Renal cortex interstitium (tissue), 11 donors: ENCODE measurements around the gene GLI1. TPM values are rescaled to one million over a fixed set of nuclear protein-coding genes. Genes with fewer than 3 reads are reported as not detected.
"Not testable (repeated sequence)": the region's sequence is repeated elsewhere in the genome, so short reads cannot be mapped to it uniquely, and the experiment has no call there.

Experiments
- DNase-seq, 11 donors: peaks; one replicate each; pipeline ENCODE4 v3.0.0-alpha.2; 2013; ENCODE audit warnings: low read depth in 9 of 11, low spot score in 4 of 11; ENCODE audit errors: extremely low read depth in 1 of 11
- polyA plus RNA-seq, 3 donors: library from polyadenylated mRNA; unstranded; fragments of 120-200 nt; gene quantifications; one replicate each; pipeline ENCODE4 v1.2.1, GENCODE V29; 2013; ENCODE audit not compliant: insufficient read length in 3 of 3

Gene GLI1
- polyA plus RNA-seq, 3 donors = 16.4 to 22.8 (median 20.3) TPM

- DNase-seq = no peak
Observed at GRCh38 chr12:57434517-57435223, 24.9 kb upstream of the GLI1 start, which contains the start of gene INHBC. INHBC (plus strand) TSS chr12:57434784; CDS start chr12:57434887, 103 bp downstream.

GRCh38 chr12:57435293-57435692, 24.3 kb upstream of the GLI1 start:
- no peak for DNase-seq

- no peak for DNase-seq
Observed at GRCh38 chr12:57438400-57438799, 21.2 kb upstream of the GLI1 start.

GRCh38 chr12:57439762-57440266, 19.8 kb upstream of the GLI1 start:
- no peak for DNase-seq

GRCh38 chr12:57441393-57441792, 18.2 kb upstream of the GLI1 start:
- not testable (repeated sequence) for DNase-seq

GRCh38 chr12:57441846-57442427, 17.6 kb upstream of the GLI1 start:
- no peak for DNase-seq

GRCh38 chr12:57444337-57444736, 15.2 kb upstream of the GLI1 start:
- not testable (repeated sequence) for DNase-seq

GRCh38 chr12:57444744-57445143, 14.8 kb upstream of the GLI1 start:
- no peak for DNase-seq

GRCh38 chr12:57446292-57446960, 13.2 kb upstream of the GLI1 start:
- no peak for DNase-seq

GRCh38 chr12:57448669-57449068, 10.9 kb upstream of the GLI1 start:
- DNase-seq = no peak

GRCh38 chr12:57449375-57449774, 10.2 kb upstream of the GLI1 start:
- DNase-seq = no peak

- DNase-seq = no peak
Observed at GRCh38 chr12:57450057-57450456, 9.5 kb upstream of the GLI1 start.

- DNase-seq = no peak
Observed at GRCh38 chr12:57451233-57451778, 8.3 kb upstream of the GLI1 start.

GRCh38 chr12:57452181-57452936, 7.2 kb upstream of the GLI1 start:
- DNase-seq = no peak

- peak in 5 of 11 donors; percentile 54 to 67 (median 56) for DNase-seq
Observed at GRCh38 chr12:57452937-57453509, 6.6 kb upstream of the GLI1 start.

GRCh38 chr12:57454213-57454565, 5.4 kb upstream of the GLI1 start:
- DNase-seq = no peak

GRCh38 chr12:57454566-57455373, 4.8 kb upstream of the GLI1 start, which contains the start of gene INHBE:
INHBE (plus strand) TSS chr12:57455307; CDS start chr12:57455537, 230 bp downstream.
- no peak for DNase-seq
